ENCODE data around the gene GP5.
A peak's percentile ranks its signal among the peaks of the same experiment; 100 is the strongest.

GP5 gene

DNA sequence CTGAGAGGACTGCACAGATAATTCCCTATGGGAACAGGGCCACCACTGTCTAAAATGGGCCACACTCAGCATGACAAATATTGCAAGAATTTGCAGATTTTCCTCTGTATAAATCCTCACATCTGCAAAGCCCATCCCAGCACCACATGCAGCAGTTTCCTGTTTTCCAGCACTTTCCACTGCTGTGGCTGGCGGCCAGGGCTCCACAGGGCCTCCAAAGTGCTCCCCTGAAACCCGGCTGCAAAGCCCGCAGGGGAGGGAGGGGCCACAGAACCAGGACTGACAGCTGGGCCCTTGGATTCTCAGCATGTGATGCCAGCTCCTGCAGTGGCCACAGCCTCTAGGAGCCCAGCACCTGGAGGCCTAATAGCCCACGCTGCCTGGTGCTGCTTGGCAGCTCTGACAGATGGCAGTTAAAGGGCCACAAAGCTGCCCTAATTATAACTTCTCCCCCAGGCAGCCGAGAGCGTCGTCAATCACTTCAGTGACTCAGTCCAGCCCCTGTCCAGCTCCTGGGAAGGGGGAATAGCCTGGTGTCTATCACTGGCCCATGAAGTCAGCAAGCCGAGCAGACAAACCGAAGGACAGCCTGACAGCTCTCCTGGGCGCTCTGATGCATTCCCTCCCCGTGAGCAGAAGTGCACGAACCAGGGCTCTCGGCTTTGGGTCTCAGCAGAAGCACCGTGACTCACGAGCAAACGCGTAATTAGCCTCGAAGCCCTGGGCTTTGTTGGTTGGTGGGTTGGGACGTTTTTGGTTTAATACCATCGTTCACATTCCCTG, 34.2 kb downstream of the GP5 start:
- no peak overlapping the region for H3K4me3 ChIP-seq (ENCODE audit: low read depth, low read length)
- peak; percentile 91 for DNase-seq (ENCODE audit: low read depth, low spot score)
- TF ChIP-seq, protein P1, sequence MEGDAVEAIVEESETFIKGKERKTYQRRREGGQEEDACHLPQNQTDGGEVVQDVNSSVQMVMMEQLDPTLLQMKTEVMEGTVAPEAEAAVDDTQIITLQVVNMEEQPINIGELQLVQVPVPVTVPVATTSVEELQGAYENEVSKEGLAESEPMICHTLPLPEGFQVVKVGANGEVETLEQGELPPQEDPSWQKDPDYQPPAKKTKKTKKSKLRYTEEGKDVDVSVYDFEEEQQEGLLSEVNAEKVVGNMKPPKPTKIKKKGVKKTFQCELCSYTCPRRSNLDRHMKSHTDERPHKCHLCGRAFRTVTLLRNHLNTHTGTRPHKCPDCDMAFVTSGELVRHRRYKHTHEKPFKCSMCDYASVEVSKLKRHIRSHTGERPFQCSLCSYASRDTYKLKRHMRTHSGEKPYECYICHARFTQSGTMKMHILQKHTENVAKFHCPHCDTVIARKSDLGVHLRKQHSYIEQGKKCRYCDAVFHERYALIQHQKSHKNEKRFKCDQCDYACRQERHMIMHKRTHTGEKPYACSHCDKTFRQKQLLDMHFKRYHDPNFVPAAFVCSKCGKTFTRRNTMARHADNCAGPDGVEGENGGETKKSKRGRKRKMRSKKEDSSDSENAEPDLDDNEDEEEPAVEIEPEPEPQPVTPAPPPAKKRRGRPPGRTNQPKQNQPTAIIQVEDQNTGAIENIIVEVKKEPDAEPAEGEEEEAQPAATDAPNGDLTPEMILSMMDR (IDR thresholded peaks at IDR 0.05; ENCODE audit: low read depth, low read length): no peak
- in situ Hi-C loops (cut with HindIII; ENCODE audit: low sequenced_read_pairs): no loop called here

DNA sequence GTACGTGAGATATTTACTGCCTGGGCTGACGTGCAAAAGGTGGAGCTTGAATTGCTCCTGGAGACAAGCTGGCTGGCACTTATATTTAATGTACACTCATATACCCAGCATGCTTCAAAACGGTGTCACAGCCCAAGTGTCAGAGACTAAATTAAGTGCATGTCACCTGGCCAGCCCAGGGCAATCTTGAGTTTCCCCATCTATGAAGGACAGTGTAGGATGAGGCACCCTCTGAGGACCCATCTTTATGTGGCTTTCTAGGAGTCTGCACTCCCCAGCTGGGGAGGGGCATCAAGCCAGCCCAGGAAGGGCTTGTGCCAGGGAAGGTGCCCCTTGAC, 34.8 kb downstream of the GP5 start:
- DNase-seq (ENCODE audit: low read depth, low spot score): no peak
- TF ChIP-seq, protein P1 (IDR thresholded peaks at IDR 0.05; ENCODE audit: low read depth, low read length): no peak
- in situ Hi-C loops (cut with HindIII; ENCODE audit: low sequenced_read_pairs): no loop called here
- H3K4me3 ChIP-seq (ENCODE audit: low read depth, low read length): no peak overlapping the region

DNA sequence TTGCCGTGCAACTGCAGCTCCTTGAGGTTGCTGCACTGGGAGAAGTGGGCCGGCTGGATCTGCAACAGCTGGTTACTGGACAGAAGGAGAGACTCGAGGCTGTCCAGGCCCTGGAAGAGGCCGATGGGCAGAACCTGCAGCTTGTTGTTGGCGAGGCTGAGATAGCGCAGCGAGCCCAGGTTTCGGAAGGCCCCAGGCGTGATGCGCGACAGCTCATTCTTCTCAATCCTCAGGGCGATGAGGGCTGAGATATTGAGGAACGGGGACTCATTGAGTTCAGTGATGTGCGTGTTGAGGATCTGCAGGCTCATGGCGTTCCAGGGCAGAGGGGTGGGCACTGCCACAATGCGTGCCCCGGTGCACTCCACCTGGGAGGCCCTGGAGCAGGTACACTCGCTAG, 38.5 kb downstream of the GP5 start:
- no peak for DNase-seq (ENCODE audit: low read depth, low spot score)
- H3K4me3 ChIP-seq (ENCODE audit: low read depth, low read length): no peak overlapping the region
- in situ Hi-C loops (cut with HindIII; ENCODE audit: low sequenced_read_pairs): no loop called here
- TF ChIP-seq, protein P1 (IDR thresholded peaks at IDR 0.05; ENCODE audit: low read depth, low read length): no peak

DNA sequence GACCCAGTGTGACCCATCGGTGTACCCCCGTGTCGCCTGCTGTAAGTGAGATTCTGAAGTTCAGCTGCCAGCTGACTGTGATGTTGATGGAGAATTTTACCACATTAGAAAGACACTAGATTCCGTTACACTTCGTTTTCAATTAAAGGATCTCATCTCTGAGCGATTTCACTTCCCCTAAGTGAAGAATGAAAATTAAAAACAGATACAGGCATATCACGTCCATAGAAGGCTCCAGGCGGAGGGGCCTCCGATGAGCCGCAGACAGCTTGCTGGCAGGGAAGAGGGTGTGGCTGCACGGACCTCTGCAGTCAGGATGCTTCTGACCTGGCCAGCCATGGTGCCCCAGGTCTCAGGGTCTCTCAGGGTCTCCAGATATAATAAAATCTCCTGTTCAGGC, 41.4 kb downstream of the GP5 start:
- no peak overlapping the region for H3K4me3 ChIP-seq (ENCODE audit: low read depth, low read length)
- TF ChIP-seq, protein P1 (IDR thresholded peaks at IDR 0.05; ENCODE audit: low read depth, low read length): no peak
- DNase-seq (ENCODE audit: low read depth, low spot score): no peak
- in situ Hi-C loops (cut with HindIII; ENCODE audit: low sequenced_read_pairs): no loop called here

DNA sequence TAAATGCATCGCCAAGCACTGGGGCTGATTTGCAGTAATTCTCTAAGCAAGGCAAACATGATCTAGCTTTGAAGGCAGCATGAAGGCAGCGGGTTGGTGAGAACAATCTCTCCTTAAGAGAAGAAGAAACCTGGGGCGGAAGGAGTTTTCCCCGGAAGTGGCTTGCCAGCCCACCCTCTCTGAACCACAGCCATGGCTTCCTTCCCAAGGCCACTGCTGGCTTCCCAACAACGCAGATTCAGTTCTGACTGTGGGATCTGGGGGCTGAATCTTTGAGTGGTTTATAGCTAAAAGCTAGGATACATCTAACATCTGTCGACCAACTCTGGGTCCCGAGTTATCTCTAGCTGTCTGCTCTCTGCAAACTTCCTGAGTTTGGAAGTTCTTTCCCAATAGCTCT, 43.7 kb downstream of the GP5 start:
- no peak overlapping the region for H3K4me3 ChIP-seq (ENCODE audit: low read depth, low read length)
- in situ Hi-C loops (cut with HindIII; ENCODE audit: low sequenced_read_pairs): no loop called here
- no peak for DNase-seq (ENCODE audit: low read depth, low spot score)
- TF ChIP-seq, protein P1 (IDR thresholded peaks at IDR 0.05; ENCODE audit: low read depth, low read length): no peak

DNA sequence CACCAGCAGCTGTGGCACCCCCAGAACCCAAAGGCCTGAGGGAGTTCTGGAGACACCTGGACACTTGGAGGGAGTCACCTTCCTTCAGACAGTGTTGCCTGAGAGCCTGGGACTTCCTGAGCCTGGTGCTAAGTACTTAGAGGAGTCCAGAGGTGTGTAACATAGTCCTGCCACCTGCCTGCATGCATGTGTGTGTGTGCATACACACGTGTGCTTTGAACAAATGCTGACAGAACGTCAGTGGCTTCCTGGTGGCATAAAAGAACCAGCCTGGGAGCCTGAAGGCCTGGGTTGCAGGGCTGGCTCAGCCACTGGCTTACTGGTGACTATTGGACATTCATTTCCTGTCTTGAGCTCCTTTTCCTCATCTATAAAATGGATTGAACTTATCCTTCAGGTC, 44.8 kb downstream of the GP5 start:
- in situ Hi-C loops (cut with HindIII; ENCODE audit: low sequenced_read_pairs): no loop called here
- TF ChIP-seq, protein P1 (IDR thresholded peaks at IDR 0.05; ENCODE audit: low read depth, low read length): no peak
- no peak overlapping the region for H3K4me3 ChIP-seq (ENCODE audit: low read depth, low read length)
- no peak for DNase-seq (ENCODE audit: low read depth, low spot score)

Data from astrocyte of the spinal cord (primary cell).